Gastrocnemius medialis (tissue), 4 donors: Measurements from ENCODE around the gene SCN10A.

Source experiments
- POLR2A ChIP-seq, 2 donors: fragments of 450-650 bp; IDR thresholded peaks; one replicate each; pipeline ENCODE4 v1.6.1; 2017; ENCODE audit warnings: antibody characterized with exemption in 2 of 2, mild to moderate bottlenecking in 2 of 2, moderate library complexity in 2 of 2
- TF ChIP-seq, protein P1 (sequence below), 5 experiments: fragments of 450-650 bp in 3 of 5; fragments of 200-600 bp in 2 of 5; sonication (generic) in 2 of 5; IDR thresholded peaks in 4 of 5; conservative IDR thresholded peaks in 1 of 5; 1 replicate in 4 of 5; 2 replicates in 1 of 5; pipeline ENCODE4 v1.5.1; 2016 to 2019; ENCODE audit warnings: antibody characterized with exemption in 5 of 5, mild to moderate bottlenecking in 3 of 5, moderate library complexity in 3 of 5

- no peak for TF ChIP-seq POLR2A (IDR thresholded peaks at IDR 0.05)
- TF ChIP-seq, protein P1, sequence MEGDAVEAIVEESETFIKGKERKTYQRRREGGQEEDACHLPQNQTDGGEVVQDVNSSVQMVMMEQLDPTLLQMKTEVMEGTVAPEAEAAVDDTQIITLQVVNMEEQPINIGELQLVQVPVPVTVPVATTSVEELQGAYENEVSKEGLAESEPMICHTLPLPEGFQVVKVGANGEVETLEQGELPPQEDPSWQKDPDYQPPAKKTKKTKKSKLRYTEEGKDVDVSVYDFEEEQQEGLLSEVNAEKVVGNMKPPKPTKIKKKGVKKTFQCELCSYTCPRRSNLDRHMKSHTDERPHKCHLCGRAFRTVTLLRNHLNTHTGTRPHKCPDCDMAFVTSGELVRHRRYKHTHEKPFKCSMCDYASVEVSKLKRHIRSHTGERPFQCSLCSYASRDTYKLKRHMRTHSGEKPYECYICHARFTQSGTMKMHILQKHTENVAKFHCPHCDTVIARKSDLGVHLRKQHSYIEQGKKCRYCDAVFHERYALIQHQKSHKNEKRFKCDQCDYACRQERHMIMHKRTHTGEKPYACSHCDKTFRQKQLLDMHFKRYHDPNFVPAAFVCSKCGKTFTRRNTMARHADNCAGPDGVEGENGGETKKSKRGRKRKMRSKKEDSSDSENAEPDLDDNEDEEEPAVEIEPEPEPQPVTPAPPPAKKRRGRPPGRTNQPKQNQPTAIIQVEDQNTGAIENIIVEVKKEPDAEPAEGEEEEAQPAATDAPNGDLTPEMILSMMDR (IDR thresholded peaks at IDR 0.05 in 4 of 5, conservative IDR thresholded peaks at IDR 0.05 in 1 of 5), result no peak
These were observed 23.0 kb downstream of the SCN10A start for GRCh38 chr3:38792983-38793382.
